Coronary artery (tissue), 2 donors: ENCODE data around the gene GNL1.

Experiments used
- DNase-seq: peaks from one replicate; pipeline ENCODE4 v3.0.0-alpha.2; 2017; ENCODE audit warnings: low spot score
- H3K27ac ChIP-seq, 2 donors: fragments of 200-600 bp; sonication (generic); one replicate each; pipeline ENCODE4 v1.5.1; 2016 to 2019
- H3K4me3 ChIP-seq: fragments of 200-600 bp; sonication (generic); 2 replicates; pipeline ENCODE4 v1.5.1; 2016; ENCODE audit warnings: mild to moderate bottlenecking, moderate library complexity
- TF ChIP-seq, protein P1 (sequence below): fragments of 200-600 bp; sonication (generic); IDR thresholded peaks from one replicate; pipeline ENCODE4 v1.5.1; 2019; ENCODE audit warnings: antibody characterized with exemption

The GNL1 gene, protein sequence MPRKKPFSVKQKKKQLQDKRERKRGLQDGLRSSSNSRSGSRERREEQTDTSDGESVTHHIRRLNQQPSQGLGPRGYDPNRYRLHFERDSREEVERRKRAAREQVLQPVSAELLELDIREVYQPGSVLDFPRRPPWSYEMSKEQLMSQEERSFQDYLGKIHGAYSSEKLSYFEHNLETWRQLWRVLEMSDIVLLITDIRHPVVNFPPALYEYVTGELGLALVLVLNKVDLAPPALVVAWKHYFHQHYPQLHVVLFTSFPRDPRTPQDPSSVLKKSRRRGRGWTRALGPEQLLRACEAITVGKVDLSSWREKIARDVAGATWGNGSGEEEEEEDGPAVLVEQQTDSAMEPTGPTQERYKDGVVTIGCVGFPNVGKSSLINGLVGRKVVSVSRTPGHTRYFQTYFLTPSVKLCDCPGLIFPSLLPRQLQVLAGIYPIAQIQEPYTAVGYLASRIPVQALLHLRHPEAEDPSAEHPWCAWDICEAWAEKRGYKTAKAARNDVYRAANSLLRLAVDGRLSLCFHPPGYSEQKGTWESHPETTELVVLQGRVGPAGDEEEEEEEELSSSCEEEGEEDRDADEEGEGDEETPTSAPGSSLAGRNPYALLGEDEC

DNA sequence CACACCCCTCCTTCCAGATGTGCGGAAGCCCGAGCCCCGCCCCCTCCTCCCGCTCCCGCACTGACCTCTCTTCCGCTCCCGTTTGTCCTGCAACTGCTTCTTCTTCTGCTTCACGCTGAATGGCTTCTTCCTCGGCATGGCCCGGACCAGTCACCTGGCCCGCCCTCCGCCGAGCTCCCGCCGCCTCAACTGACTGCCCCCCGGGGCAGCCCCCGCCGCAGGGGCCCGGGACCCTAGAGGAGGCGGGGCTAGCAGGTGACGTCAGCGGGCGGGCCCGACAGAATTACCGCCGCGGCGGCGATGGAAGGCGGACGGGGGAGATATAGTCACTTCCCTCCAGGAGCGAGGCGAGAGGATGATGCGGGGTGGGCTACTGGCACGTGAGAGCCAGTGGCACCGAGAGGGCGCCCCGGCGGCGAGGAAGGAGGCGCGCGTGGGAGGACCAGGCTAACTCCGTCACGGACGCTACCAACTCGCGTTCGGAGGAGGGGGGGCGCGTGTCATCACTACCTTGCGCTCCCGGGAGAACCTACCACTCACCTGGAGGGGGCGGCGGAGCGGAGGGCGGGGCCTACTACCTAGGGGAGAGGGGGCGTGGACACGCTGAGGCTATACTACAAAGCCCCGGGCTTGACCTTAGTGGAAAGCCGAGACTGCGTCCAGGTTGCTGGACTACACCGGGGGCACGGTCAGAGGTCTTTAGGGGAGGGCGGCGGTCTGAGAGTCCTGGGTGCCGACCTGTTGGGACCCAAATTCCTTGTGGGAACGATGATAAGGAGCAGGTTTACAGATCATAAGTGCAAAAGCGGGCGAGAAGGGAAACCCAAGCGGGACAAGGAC is at the start of gene GNL1:
Gene GNL1 (minus strand): TSS at position 424 of the 840 bp plus-strand sequence. CDS start 286 bp downstream, at position 138.
- TF ChIP-seq, protein P1, sequence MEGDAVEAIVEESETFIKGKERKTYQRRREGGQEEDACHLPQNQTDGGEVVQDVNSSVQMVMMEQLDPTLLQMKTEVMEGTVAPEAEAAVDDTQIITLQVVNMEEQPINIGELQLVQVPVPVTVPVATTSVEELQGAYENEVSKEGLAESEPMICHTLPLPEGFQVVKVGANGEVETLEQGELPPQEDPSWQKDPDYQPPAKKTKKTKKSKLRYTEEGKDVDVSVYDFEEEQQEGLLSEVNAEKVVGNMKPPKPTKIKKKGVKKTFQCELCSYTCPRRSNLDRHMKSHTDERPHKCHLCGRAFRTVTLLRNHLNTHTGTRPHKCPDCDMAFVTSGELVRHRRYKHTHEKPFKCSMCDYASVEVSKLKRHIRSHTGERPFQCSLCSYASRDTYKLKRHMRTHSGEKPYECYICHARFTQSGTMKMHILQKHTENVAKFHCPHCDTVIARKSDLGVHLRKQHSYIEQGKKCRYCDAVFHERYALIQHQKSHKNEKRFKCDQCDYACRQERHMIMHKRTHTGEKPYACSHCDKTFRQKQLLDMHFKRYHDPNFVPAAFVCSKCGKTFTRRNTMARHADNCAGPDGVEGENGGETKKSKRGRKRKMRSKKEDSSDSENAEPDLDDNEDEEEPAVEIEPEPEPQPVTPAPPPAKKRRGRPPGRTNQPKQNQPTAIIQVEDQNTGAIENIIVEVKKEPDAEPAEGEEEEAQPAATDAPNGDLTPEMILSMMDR, result no peak
- peak within 1 kb of the TSS; percentile 96 for H3K4me3 ChIP-seq
- H3K27ac ChIP-seq, result peak within 1 kb of the TSS; percentile 96 to 97
- DNase-seq, result peak; percentile 94

DNA sequence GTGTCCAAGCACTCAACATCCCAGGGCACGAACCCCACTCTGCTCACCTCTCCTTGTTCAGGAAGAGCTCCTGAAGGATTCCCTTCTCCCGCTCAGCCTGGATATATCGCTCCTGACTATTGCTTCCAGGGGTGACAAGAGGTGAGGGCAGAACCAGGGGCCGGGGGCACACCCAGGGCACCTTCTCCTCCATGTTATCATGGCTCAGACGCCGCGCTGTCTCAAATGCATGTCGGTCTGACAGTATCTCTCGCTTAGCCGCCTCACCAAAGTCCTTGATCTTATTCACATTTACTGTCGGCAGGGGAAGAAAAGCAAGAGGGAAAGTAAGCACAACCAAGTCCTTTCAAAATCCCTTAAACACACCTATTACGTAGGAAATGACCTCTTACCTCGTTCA is 47.7 kb upstream of the GNL1 start:
- TF ChIP-seq, protein P1, result no peak
- Histone ChIP-seq H3K27ac (no peak overlapping the region), H3K4me3 (no peak overlapping the region)
- no peak for DNase-seq

DNA sequence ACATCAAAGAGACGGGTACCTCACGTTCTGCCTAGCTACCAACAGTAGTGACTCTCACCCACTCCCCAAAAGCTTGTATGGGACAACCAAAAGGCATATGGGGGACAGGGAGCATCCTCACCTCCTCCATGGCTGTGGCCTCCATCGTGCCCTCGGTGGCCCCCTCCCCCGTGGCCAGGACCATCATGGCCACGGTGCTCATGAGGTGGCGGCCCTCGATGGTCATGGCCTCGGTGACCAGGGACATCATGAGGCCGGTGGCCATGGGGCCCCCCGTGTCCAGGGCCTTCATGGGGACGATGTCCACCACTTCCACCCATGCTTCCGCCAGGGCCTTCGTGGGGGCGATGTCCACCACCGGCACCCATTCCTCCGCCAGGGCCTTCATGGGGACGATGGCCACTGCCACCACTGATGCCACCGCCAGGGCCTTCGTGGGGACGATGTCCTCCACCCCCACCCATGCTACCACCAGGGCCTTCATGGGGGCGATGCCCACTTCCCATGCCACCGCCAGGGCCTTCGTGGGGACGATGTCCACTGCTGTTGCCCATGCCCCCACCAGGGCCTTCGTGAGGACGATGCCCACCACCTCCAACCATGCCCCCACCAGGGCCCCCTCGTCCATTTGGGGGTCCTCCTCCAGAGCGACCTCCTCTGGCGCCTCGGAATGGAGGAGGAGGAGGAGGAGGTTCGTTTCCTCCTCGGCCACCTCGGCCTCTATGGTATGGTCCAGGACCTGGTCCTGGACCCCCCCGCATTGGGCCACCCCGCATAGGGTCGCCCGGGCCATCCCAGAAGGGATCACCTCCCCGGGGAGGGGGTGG is 45.7 kb upstream of the GNL1 start:
- no peak for DNase-seq

DNA sequence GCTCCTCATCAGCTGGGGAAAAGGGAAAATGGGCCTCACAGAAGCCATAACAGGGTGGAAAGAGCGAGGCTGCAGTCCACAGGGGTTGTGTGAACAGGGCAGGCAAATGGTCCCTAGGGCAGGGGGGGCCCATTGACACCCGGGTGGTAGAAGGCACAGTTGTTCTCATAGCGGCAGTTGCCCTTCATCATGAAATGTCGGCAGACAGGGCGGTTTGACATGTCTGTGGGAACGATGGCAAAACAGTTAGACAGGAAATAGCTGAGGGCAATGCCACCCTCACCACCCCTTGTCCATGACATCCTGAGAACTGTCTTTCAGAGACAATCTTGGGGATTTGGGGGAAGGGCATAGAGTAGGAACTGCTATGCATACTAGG is 45.1 kb upstream of the GNL1 start:
- TF ChIP-seq, protein P1, result no peak
- Histone ChIP-seq H3K4me3 (no peak overlapping the region), H3K27ac (no peak overlapping the region)
- DNase-seq, result no peak

More for the DNA sequence above, 45.7 kb upstream of the GNL1 start:
- Histone ChIP-seq H3K4me3 (no peak overlapping the region), H3K27ac (no peak overlapping the region)
- TF ChIP-seq, protein P1, result no peak

DNA sequence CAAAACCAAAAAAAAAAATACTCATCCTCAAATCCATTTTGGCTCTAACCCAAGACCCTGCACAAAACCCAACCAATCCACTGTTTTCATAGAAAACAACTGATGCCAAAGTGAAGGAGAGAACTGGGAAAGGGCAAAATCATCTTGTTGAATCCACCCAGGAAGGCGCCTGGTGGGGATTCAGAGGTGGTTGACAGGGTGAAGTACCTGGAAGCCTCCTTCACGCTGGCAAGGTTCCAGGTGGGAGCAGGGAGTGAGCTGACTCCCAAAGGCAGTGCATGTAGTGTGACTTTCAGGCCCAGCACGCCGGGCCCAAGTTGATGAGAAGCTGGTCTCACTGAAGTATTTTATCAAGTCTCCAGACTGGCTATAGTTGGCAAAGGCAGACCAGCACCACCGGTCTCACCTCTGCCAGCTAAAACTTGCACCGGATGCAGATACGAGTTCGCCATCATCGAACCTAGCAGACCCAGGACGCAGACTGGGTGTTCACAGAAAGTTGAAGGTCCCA is 44.2 kb upstream of the GNL1 start:
- no peak for DNase-seq
- no peak overlapping the region for H3K27ac ChIP-seq
- TF ChIP-seq, protein P1, result no peak
- H3K4me3 ChIP-seq, result no peak overlapping the region

DNA sequence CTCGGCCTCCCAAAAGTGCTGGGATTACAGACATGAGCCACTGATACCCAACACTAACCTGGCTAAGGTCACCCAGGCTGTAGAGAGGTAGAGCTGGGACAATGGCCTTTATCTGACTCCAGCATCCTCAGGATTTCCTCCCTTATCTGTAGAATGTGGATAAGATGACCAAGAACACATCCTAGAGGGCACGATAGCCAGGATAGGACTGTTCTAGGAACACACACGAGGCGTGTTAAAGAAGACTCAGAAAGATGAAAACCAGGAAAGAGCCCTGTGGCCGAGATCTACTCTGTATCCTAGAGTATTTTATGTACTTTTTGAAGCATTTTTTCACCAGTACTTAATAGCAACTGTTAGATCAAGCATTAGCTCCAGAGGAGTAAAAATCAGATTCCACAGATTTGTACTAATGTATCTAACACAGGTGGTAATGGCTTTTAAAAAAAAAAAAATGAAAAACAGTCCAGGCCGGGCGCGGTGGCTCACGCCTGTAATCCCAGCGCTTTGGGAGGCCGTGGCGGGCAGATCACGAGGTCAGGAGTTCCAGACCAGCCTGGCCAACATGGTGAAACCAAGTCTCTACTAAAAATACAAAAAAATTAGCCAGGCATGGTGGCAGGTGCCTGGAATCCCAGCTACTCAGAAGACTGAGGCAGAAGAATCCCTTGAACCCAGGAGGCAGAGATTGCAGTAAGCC is 43.5 kb upstream of the GNL1 start:
- TF ChIP-seq, protein P1, result no peak
- DNase-seq, result no peak
- H3K4me3 ChIP-seq, result no peak overlapping the region
- no peak overlapping the region for H3K27ac ChIP-seq
